Placental pericyte (primary cell): ENCODE results near the gene KRTAP4-4. TPM values are rescaled to one million over a fixed set of nuclear protein-coding genes. Genes with fewer than 3 reads are reported as not detected.

Experiments
- small RNA-seq: library from RNA; depleted of rRNA; stranded (forward); fragments of <200 nt; gene quantifications from one replicate; pipeline ENCODE3, GENCODE V24; 2012; ENCODE audit warnings: low replicate concordance
- total RNA-seq: library from RNA; depleted of rRNA; stranded (reverse); fragments of >200 nt; gene quantifications from 2 replicates; pipeline ENCODE4 v1.2.3, GENCODE V29; 2012

The KRTAP4-4 gene
- total RNA-seq = not detected in 2 replicates

DNA sequence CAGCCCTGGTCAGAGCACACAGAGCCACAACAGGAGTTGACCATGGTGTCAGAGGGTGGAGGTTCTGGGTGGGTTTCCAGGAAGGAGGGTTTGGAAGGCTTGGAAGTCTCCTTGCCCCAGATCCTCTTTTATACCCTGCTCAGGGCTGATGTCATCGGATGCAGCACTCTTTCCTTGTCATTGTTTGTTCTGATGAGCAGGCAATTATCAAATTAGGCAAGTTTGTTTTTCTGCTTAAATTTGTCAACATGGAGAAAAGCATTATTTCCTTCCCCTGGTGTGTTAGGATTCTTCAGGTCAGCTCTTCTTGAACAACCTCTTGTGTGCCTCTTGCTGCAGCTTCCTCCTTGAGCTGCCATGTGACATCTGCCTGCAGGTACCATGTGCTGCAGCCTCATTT, at the start of gene KRTAP4-4:
Gene KRTAP4-4, minus strand, starts transcription at position 101 of the 400 bp plus-strand sequence. Its CDS starts 57 bp downstream, at position 44.

DNA sequence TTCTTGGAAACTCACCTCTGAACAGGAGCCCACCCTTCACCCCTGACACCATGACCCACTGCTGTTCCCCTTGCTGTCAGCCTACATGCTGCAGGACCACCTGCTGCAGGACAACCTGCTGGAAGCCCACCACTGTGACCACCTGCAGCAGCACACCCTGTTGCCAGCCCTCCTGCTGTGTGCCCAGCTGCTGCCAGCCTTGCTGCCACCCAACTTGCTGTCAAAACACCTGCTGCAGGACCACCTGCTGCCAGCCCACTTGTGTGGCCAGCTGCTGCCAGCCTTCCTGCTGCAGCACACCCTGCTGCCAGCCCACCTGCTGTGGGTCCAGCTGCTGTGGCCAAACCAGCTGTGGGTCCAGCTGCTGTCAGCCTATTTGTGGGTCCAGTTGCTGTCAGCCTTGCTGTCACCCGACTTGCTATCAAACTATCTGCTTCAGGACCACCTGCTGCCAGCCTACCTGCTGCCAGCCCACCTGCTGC, 29.3 kb upstream of the KRTAP4-4 start, which contains the start of gene KRTAP9-1:
Gene KRTAP9-1, plus strand, starts transcription at position 51 of the 482 bp plus-strand sequence. Its CDS starts 0 bp downstream, at position 51.

DNA sequence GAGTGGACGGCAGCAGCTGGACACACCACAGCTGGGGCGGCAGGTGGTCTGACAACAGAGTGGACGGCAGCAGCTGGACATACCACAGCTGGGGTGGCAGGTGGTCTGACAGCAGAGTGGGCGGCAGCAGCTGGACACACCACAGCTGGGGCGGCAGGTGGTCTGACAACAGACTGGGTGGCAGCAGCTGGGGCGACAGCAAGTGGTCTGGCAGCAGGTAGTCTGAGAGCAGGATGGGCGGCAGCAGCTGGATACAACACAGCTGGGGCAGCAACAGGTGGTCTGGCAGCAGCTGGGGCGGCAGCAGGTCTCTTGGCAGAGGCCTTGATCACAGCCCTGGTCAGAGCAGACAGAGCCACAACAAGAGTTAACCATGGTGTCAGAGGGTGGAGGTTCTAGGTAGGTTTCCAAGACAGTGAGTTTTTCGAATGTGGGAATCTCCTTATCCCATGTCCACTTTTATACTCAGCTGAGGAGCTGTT, 24.0 kb upstream of the KRTAP4-4 start, which contains the start of gene KRTAP4-1:
Gene KRTAP4-1, minus strand, starts transcription at position 432 of the 482 bp plus-strand sequence. Its CDS starts 57 bp downstream, at position 375.

DNA sequence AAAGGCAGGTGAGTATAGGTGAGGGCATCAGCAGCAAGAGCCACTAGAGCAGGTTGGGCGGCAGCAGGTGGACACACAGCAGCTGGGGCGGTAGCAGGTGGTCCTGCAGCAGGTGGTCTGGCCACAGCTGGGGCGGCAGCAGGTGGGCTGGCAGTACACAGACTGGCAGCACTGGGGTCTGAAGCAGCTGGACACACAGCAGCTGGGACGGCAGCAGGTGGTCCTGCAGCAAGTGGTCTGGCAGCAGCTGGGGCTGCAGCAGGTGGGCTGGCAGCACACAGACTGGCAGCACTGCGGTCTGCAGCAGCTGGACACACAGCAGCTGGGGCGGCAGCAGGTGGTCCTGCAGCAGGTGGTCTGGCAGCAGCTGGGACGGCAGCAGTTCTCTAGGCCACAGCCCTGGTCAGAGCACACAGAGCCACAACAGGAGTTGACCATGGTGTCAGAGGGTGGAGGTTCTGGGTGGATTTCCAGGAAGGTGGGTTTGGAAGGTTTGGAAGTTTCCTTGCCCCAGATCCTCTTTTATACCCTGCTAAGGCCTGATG, 17.3 kb upstream of the KRTAP4-4 start, which contains the start of gene KRTAP4-2:
Gene KRTAP4-2, minus strand, starts transcription at position 495 of the 545 bp plus-strand sequence. Its CDS starts 57 bp downstream, at position 438.

DNA sequence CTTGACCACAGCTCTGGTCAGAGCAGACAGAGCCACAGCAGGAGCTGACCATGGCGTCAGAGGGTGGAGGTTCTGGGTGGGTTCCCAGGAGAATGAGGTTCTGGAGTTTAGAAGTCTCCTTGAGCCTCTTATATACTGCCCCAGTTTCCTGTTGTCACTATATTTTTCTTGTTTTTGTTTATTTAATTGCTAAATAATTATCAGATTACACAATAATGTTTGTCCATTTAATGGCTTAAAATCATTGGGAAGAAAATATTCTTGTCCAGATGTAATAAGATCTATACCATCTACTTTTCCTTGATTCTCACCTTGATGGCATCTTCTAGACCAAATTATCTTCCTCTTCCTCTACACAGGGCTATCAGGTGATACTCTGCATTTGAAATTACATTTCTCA, 7.6 kb upstream of the KRTAP4-4 start, which contains the start of gene KRTAP4-3:
Gene KRTAP4-3, minus strand, starts transcription at position 101 of the 400 bp plus-strand sequence. Its CDS starts 49 bp downstream, at position 52.

DNA sequence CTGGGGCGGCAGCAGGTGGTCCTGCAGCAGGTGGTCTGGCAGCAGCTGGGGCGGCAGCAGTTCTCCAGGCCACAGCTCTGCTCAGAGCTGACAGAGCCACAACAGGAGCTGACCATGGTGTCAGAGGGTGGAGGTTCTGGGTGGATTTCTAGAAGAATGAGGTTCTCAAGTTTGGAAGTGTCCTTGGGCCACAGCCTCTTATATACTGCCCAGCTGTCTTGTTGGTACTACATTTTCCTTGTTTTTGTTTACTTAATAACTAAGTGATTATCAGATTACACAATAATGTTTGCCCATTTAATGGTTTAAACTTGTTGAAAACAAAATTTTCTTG, 10.9 kb downstream of the KRTAP4-4 start, which contains the start of gene KRTAP4-5:
Gene KRTAP4-5, minus strand, starts transcription at position 174 of the 334 bp plus-strand sequence. Its CDS starts 58 bp downstream, at position 116.

DNA sequence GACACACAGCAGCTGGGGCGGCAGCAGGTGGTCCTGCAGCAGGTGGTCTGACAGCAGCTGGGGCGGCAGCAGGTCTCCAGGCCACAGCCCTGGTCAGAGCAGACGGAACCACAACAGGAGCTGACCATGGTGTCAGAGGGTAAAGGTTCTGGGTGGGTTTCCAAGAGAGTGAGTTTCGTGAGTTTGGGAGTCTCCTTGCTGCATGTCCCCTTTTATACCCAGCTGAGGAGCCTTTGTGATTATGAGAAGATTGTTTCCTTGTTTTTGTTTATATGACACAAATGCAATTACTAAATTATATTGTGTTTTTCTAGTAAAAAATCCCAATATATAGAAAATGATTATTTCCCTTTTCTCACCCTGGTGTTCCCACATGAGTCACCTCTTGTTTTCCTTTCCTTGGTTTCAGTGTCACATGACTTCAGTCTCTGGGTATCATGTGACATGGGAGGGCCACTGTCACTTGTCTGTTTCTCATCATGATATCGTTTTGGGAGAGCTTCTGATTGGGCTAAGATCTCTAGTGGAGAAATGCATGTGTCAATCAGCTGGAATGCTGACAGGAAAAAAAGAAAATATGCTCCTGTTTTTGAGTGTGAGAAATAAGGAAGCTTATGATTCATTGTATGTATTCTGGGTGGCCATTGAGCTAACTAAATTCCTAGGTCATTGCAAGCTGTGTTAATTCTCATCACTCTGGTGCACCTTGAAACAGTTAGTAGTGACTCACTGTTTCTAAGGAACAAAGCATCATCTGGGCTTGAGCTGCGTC, 20.0 kb downstream of the KRTAP4-4 start, which contains the start of gene KRTAP4-6:
Gene KRTAP4-6, minus strand, starts transcription at position 185 of the 772 bp plus-strand sequence. Its CDS starts 57 bp downstream, at position 128.

DNA sequence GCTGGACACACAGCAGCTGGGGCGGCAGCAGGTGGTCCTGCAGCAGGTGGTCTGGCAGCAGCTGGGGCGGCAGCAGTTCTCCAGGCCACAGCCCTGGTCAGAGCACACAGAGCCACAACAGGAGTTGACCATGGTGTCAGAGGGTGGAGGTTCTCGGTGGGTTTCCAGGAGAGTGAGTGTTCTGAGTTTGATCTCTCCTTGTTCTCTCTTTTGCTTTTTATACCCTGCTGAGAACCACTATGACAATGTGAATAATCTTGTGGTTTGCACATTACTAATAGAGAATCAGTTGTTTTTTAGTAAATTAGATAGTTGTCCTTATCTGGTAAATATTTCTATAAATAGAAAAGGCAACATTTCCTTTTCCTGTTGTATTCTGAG, 36.6 kb downstream of the KRTAP4-4 start, which contains the start of gene KRTAP4-12:
Gene KRTAP4-12, minus strand, starts transcription at position 192 of the 381 bp plus-strand sequence. Its CDS starts 60 bp downstream, at position 132.

DNA sequence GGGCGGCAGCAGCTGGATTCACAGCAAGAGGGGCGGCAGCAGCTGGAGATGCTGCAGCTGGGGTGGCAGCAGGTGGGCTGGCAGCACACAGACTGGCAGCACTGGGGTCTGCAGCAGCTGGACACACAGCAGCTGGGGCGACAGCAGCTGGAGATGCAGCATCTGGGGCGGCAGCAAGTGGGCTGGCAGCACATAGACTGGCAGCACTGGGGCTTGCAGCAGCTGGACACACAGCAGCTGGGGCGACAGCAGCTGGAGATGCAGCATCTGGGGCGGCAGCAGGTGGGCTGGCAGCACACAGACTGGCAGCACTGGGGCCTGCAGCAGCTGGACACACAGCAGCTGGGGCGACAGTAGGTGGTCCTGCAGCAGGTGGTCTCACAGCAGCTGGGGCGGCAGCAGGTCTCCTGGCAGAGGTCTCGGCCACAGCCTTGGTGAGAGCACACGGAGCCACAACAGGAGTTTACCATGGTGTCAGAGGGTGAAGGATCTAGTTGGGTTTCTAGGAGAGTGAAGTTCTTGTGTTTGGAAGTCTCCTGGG, 42.6 kb downstream of the KRTAP4-4 start, which contains the start of gene KRTAP4-11:
Gene KRTAP4-11, minus strand, starts transcription at position 528 of the 541 bp plus-strand sequence. Its CDS starts 58 bp downstream, at position 470.

Small RNAs within 50 kb of the gene (small RNA-seq; reads per million reads assigned to genes)
- not detected for gene KRTAP4-17P

Other genes starting within 250 kb of the KRTAP4-4 start
- 0.22 TPM in 1 of 2 replicates, not detected in the other for gene KRT23, start 223.1 kb downstream of the KRTAP4-4 start, total RNA-seq
- gene KRT39, start 193.8 kb downstream of the KRTAP4-4 start, total RNA-seq = 0.43 TPM in 1 of 2 replicates, not detected in the other
- gene KRT40, start 176.4 kb downstream of the KRTAP4-4 start, total RNA-seq = 0.14 TPM in 1 of 2 replicates, not detected in the other
- not detected in 2 replicates for gene KRTAP3-3, start 166.6 kb downstream of the KRTAP4-4 start, total RNA-seq
- gene KRTAP3-2, start 160.8 kb downstream of the KRTAP4-4 start, total RNA-seq = not detected in 2 replicates
- gene KRTAP3-1, start 151.6 kb downstream of the KRTAP4-4 start, total RNA-seq = not detected in 2 replicates
- 1.5 and 14.2 TPM in 2 replicates for gene KRTAP1-5, start 133.5 kb downstream of the KRTAP4-4 start, total RNA-seq
- gene KRTAP1-4, start 130.6 kb downstream of the KRTAP4-4 start, total RNA-seq = not detected in 2 replicates
- gene KRTAP1-3, start 125.9 kb downstream of the KRTAP4-4 start, total RNA-seq = not detected in 2 replicates
- gene KRTAP1-1, start 119.3 kb downstream of the KRTAP4-4 start, total RNA-seq = not detected in 2 replicates
- not detected in 2 replicates for gene KRTAP2-1, start 113.4 kb downstream of the KRTAP4-4 start, total RNA-seq
- gene KRTAP2-2, start 105.5 kb downstream of the KRTAP4-4 start, total RNA-seq = not detected in 2 replicates
- 0.72 TPM in 1 of 2 replicates, not detected in the other for gene KRTAP2-3, start 100.6 kb downstream of the KRTAP4-4 start, total RNA-seq
- not detected in 2 replicates for gene KRTAP2-4, start 94.9 kb downstream of the KRTAP4-4 start, total RNA-seq
- not detected in 2 replicates for gene KRTAP4-7, start 76.6 kb downstream of the KRTAP4-4 start, total RNA-seq
- gene KRTAP4-8, start 62.6 kb downstream of the KRTAP4-4 start, total RNA-seq = not detected in 2 replicates
- gene KRTAP4-16, start 58.5 kb downstream of the KRTAP4-4 start, total RNA-seq = not detected in 2 replicates
- gene KRTAP4-9, start 55.4 kb downstream of the KRTAP4-4 start, total RNA-seq = not detected in 2 replicates
- not detected in 2 replicates for gene KRTAP4-11, start 42.4 kb downstream of the KRTAP4-4 start, total RNA-seq
- gene KRTAP4-12, start 36.6 kb downstream of the KRTAP4-4 start, total RNA-seq = not detected in 2 replicates
- not detected in 2 replicates for gene KRTAP4-6, start 20.2 kb downstream of the KRTAP4-4 start, total RNA-seq
- not detected in 2 replicates for gene KRTAP4-5, start 10.9 kb downstream of the KRTAP4-4 start, total RNA-seq
- not detected in 2 replicates for gene KRTAP4-3, start 7.5 kb upstream of the KRTAP4-4 start, total RNA-seq
- gene KRTAP4-2, start 17.5 kb upstream of the KRTAP4-4 start, total RNA-seq = not detected in 2 replicates
- not detected in 2 replicates for gene KRTAP4-1, start 24.2 kb upstream of the KRTAP4-4 start, total RNA-seq
- not detected in 2 replicates for gene KRTAP9-1, start 29.1 kb upstream of the KRTAP4-4 start, total RNA-seq
- not detected in 2 replicates for gene KRTAP9-2, start 65.9 kb upstream of the KRTAP4-4 start, total RNA-seq
- gene KRTAP9-3, start 71.7 kb upstream of the KRTAP4-4 start, total RNA-seq = not detected in 2 replicates
- gene KRTAP9-8, start 77.3 kb upstream of the KRTAP4-4 start, total RNA-seq = not detected in 2 replicates
- gene KRTAP9-4, start 88.9 kb upstream of the KRTAP4-4 start, total RNA-seq = not detected in 2 replicates
- gene KRTAP9-9, start 94.6 kb upstream of the KRTAP4-4 start, total RNA-seq = not detected in 2 replicates
- gene KRTAP9-6, start 104.6 kb upstream of the KRTAP4-4 start, total RNA-seq = not detected in 2 replicates
- gene KRTAP9-7, start 115.0 kb upstream of the KRTAP4-4 start, total RNA-seq = not detected in 2 replicates
- not detected in 2 replicates for gene KRTAP29-1, start 142.1 kb upstream of the KRTAP4-4 start, total RNA-seq
- not detected in 2 replicates for gene KRTAP16-1, start 148.6 kb upstream of the KRTAP4-4 start, total RNA-seq
- not detected in 2 replicates for gene KRTAP17-1, start 155.0 kb upstream of the KRTAP4-4 start, total RNA-seq
- not detected in 2 replicates for gene KRT33A, start 190.1 kb upstream of the KRTAP4-4 start, total RNA-seq
- gene KRT33B, start 209.1 kb upstream of the KRTAP4-4 start, total RNA-seq = not detected in 2 replicates
- 2.2 and 4.7 TPM in 2 replicates for gene KRT34, start 221.6 kb upstream of the KRTAP4-4 start, total RNA-seq
- gene KRT31, start 236.9 kb upstream of the KRTAP4-4 start, total RNA-seq = not detected in 2 replicates